T-helper 1 cell (primary cell): ENCODE results near the gene CORIN.

Experiments used
- DNase-seq, 5 donors: peaks; one replicate each; pipeline ENCODE4 v3.0.0-alpha.2; 2012 to 2020

CORIN gene

GRCh38 chr4:47835494-47835893 lies 2.4 kb downstream of the CORIN start:
- no peak for DNase-seq

- no peak for DNase-seq
These were observed 6.7 kb downstream of the CORIN start for GRCh38 chr4:47831026-47831679.

GRCh38 chr4:47830265-47831025 lies 7.4 kb downstream of the CORIN start:
- no peak for DNase-seq

- no peak for DNase-seq
These were observed 8.4 kb downstream of the CORIN start for GRCh38 chr4:47829438-47829837.

- no peak for DNase-seq
These were observed 10.4 kb downstream of the CORIN start for GRCh38 chr4:47827343-47828047.

- DNase-seq: no peak
These were observed 13.0 kb downstream of the CORIN start for GRCh38 chr4:47824840-47825239.

- DNase-seq: no peak
These were observed 18.7 kb downstream of the CORIN start for GRCh38 chr4:47819178-47819577.

GRCh38 chr4:47817275-47817674 lies 20.6 kb downstream of the CORIN start:
- DNase-seq: no peak

GRCh38 chr4:47816748-47817147 lies 21.1 kb downstream of the CORIN start:
- no peak for DNase-seq

- DNase-seq: no peak
These were observed 23.1 kb downstream of the CORIN start for GRCh38 chr4:47814618-47815295.

- DNase-seq: no peak
These were observed 28.1 kb downstream of the CORIN start for GRCh38 chr4:47809654-47810203.

- no peak for DNase-seq
These were observed 33.3 kb downstream of the CORIN start for GRCh38 chr4:47804598-47804997.

GRCh38 chr4:47801481-47802002 lies 36.3 kb downstream of the CORIN start:
- DNase-seq: no peak

GRCh38 chr4:47798165-47798564 lies 39.7 kb downstream of the CORIN start:
- no peak for DNase-seq

GRCh38 chr4:47791965-47792364 lies 45.9 kb downstream of the CORIN start:
- no peak for DNase-seq

- no peak for DNase-seq
These were observed 47.8 kb downstream of the CORIN start for GRCh38 chr4:47790105-47790504.

- DNase-seq: no peak
These were observed 49.7 kb downstream of the CORIN start for GRCh38 chr4:47788126-47788525.

GRCh38 chr4:47786958-47787370 lies 50.9 kb downstream of the CORIN start:
- no peak for DNase-seq

- DNase-seq: no peak
These were observed 52.7 kb downstream of the CORIN start for GRCh38 chr4:47785153-47785552.

- DNase-seq: no peak
These were observed 53.6 kb downstream of the CORIN start for GRCh38 chr4:47784222-47784621.

- DNase-seq: no peak
These were observed 61.5 kb downstream of the CORIN start for GRCh38 chr4:47776353-47776752.

- no peak for DNase-seq
These were observed 63.8 kb downstream of the CORIN start for GRCh38 chr4:47774079-47774478.

- DNase-seq: no peak
These were observed 66.8 kb downstream of the CORIN start for GRCh38 chr4:47771020-47771419.
